ENCODE data around the gene DDI2. TPM values are rescaled to one million over a fixed set of nuclear protein-coding genes. Genes with fewer than 3 reads are reported as not detected.
"Not testable (repeated sequence)": the region's sequence is repeated elsewhere in the genome, so short reads cannot be mapped to it uniquely, and the experiment has no call there.

The DDI2 gene
- total RNA-seq, 1 experiment from 2014 or later = 18.7 TPM

DNA sequence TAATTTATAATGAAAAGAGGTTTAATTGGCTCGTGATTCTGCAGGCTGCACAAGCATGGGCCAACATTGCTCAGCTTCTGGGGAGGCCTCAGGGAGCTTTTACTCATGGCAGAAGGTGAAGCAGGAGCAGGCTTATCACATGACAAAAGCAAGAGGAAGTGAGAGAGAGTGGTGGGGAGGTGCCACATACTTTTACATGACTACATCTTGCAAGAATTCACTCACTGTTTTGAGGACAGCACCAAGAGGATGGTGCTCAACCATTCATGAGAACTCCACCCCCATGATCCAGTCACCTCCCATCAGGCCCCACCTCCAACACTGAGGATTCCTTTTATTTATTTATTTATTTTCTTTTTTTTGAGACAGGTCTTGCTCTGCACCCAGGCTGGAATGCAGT, 61.3 kb downstream of the DDI2 start:
- DNase-seq (ENCODE audit: low spot score) = peak; percentile 46

DNA sequence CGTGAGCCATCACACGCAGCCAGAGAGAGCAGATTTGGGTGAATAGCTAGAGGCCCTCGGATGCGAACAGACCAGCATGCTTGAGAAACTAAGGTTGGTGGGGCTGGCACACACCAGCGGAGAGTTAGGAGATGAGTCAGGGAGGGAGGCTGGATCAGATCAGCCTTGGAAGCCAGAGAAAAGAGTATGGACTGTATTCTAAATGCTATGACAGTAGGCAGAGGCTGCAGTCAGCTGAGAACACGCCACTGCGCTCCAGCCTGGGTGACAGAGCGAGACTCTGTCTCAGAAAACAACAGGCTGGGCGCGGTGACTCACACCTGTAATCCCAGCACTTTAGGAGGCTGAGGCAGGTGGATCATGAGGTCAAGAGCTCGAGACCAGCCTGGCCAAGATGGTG, 62.9 kb downstream of the DDI2 start:
- DNase-seq (ENCODE audit: low spot score) = no peak

GRCh38 chr1:15680561-15681348, 63.5 kb downstream of the DDI2 start:
- DNase-seq (ENCODE audit: low spot score) = no peak

DNA sequence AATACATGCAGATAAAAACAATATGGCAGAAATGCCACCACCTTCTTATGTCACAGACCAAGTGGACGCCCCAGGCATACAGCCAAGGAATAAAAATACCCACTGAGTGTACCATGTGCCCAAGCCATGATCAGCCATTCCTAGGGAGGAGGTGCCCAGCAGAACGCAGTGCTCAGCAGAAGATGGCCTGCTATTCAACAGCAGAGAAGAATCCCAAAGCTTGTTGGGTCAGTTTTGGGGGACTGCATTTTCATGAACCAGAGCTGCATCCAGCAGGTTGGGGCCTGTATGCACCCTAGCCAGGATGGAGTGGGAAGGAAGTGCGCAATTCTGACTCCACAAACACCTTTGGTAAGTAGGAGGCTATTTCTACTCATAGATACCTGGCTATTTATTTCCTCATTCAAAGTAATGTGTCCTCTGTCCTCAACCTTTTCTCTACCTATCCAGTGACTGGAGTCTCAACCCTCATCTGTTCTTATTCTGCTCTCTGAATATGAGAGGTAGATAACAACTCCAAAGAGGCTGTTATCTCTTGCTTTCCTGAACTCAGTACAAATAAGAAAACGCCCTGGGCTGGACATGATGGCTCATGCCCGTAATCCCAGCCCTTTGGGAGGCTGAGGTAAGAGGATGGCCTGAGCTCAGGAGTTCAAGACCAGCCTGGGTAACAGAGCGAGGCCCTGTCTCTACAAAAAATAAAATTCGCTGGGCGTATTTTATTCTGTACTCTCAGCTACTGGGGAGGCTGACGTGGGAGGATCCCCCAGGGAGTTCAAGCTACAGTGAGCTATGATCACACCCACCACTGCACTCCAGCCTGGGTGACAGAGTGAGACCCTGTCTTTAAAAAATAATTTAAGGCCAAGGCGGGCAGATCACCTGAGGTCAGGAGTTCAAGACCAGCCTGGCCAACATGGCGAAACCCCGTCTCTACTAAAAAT, 64.4 kb downstream of the DDI2 start:
- DNase-seq (ENCODE audit: low spot score) = no peak

- DNase-seq (ENCODE audit: low spot score) = no peak
Measured at GRCh38 chr1:15682936-15683341, 65.7 kb downstream of the DDI2 start.

GRCh38 chr1:15683345-15684039, 66.2 kb downstream of the DDI2 start:
- DNase-seq (ENCODE audit: low spot score) = no peak

- peak; percentile 36 for DNase-seq (ENCODE audit: low spot score)
Measured at GRCh38 chr1:15684042-15684461, 66.8 kb downstream of the DDI2 start, which contains the start of gene PLEKHM2. Gene PLEKHM2, plus strand, starts transcription at chr1:15684320. Its CDS starts 239 bp downstream, at chr1:15684559.

GRCh38 chr1:15684468-15685291, 67.4 kb downstream of the DDI2 start:
- DNase-seq (ENCODE audit: low spot score) = peak; percentile 29

GRCh38 chr1:15685820-15686219, 68.6 kb downstream of the DDI2 start:
- DNase-seq (ENCODE audit: low spot score) = no peak

DNA sequence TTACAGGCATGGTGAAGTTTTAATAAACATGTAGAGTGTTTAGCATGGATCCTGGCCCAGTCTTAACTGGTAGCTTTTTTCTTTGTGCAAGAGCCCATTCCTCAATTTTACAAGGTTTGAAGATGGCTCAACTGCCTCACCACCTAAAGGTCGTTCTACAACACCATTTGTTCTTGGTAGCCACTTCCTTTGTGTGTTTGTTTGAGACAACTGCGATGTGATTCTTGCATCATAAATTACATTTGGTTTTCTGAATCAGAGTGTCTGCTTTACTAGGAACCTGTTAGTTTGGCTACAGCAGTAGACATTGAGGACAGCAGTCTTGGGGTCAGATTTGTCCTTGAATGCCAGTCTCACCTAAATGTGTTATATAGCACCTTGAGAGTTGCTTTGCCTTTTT, 70.2 kb downstream of the DDI2 start:
- no peak for DNase-seq (ENCODE audit: low spot score)

DNA sequence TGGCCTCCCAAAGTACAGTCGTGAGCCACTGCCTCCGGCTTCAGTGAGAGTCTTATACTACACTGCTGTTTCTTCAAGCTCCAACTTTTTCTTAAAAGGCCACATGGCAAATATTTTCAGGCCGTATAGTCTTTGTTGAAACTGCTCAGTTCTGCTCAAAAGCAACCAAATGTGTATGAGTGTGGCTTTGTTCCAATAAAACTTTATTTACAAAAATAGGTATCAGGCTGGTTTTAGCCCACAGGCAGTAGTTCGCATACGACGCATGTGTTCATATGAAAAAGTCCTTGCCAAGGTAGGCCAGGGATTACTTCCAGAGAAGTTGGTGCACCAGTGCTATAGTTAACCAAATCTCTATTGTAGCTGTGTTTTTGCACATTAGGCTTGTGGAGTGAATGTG, 73.1 kb downstream of the DDI2 start:
- no peak for DNase-seq (ENCODE audit: low spot score)

DNA sequence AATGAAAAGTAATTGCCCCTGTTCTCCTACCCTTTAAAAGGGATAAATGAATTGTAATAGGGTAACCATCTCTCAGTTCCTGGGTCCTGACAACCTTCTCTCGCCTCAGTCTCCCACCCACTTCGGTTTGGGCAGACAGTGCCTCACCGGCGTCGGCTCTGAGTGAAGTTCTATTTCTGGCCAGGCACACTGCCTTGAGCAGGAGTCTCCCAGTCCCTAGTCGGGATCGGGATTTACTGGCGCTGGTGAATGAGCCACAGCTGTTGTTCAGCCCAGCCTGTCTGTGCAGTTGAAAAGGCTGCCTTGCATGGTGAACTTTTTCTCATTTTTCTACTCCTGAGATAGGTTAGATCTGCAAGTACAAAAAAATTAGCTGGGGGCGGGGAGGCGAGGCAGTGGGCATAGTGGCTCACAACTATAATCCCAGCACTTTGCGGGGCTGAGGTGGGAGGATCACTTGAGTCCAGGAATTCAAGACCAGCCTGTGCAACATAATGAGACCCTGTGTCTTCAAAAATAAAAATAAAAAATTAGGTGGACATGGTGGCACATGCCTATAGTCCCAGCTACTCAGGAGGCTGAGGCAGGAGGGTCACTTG, 74.3 kb downstream of the DDI2 start:
- DNase-seq (ENCODE audit: low spot score) = no peak

DNA sequence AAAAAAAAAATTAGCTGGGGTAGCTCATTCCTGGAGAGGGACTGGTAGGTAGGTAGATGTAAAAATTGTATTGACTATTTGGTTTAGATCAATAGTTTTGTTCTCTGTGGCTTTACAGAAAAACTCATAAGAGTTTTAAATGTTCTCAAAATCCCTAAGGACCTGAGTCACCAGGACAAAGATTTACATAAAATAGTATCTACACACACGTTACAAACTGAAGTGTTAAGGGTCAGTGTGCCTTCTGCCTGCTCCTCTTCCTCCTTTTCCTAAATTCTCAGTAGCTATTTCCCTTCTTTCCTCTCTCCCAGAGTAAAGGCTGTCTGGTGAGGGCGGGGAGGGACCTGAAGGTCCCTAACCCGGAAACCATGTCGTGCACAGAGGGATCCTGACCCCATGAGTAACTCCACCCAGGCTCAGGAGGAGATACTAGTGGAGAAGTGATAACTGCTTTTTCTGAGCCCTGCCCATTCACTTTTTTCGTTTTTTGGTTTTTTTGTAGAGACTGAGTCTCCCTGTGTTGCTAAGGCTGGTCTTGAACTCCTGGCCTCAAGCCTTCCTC, 74.9 kb downstream of the DDI2 start:
- DNase-seq (ENCODE audit: low spot score) = no peak

- DNase-seq (ENCODE audit: low spot score) = no peak
Measured at GRCh38 chr1:15693371-15693770, 76.1 kb downstream of the DDI2 start.

DNA sequence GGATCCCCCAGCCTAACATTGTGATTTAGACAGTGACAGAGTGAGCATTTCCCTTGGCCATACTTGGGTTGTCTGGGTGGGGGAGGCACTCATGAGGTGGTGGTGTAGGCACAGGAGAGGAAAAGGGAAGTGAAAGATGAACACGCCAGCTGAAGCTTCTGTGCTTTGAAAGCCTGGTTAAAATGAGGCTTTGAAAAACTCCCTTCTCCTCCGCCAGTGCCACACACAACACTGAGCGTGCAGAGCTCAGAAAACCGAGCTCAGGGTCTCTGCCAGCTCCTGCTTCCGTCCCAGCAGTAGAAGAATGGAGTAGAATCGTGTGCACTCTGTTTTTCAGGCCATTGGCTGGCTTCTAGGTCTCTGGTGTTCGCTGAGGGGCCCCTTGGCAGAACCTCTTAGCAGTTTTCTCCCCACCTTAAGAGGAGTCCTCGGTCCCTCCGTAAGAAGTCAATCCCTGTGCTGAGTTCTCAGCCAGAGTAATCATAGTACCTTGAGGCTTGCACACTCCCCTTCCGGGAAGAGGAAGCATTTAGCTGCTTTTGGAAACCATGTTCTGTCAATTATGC, 79.8 kb downstream of the DDI2 start:
- DNase-seq (ENCODE audit: low spot score) = no peak

- no peak for DNase-seq (ENCODE audit: low spot score)
Measured at GRCh38 chr1:15698201-15698600, 80.9 kb downstream of the DDI2 start.

DNA sequence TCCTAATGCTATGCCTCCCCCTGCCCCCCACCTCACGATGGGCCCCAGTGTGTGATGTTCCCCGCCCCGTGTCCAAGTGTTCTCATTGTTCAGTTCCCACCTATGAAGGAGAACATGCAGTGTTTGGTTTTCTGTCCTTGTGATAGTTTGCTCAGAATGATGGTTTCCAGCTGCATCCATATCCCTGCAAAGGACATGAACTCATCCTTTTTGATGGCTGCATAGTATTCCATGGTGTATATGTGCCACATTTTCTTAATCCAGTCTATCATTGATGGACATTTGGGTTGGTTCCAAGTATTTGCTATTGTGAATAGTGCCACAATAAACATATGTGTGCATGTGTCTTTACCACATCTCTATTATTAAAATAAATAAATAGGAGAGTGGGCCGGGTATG, 82.1 kb downstream of the DDI2 start:
- not testable (repeated sequence) for DNase-seq (ENCODE audit: low spot score)

DNA sequence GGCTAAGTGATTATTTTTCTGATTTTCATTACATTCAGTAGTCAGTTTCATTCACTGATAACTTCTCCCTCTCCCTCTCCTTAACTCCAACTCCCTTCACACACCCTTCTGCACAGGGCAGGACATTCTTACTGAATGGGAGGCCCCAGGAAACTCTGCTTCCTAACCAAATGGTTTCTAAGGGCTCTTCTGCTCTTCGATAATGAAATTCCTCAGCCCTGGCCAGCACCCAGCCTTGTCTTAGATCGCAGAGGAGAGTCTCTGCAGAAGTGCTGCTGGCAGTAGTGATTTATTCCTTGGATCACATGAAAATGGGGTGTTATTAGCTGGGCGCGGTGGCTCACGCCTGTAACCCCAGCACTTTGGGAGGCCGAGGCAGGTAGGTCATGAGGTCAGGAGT, 83.2 kb downstream of the DDI2 start:
- no peak for DNase-seq (ENCODE audit: low spot score)

DNA sequence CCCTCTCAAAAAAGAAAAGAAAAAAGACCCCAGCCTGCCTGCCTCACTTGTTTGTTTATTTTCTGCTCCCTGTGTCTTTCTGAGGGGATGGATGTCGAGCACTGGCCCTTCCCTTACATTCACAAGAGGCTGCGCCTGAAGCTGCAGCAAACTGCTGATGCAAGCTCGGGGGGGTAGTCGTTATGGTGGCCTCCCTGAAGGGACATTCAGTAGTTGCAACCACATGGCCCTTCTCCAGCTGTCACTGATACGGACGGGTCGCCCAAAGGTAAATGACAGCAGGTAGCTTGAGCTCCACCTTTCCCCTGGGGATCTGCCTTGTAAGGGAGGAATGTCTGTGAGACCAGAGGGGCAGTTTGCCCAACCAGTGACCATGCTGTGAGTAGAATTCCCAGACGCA, 84.5 kb downstream of the DDI2 start:
- DNase-seq (ENCODE audit: low spot score) = no peak
